ENCODE data around the gene SLC25A33.
"Not testable (repeated sequence)": the region's sequence is repeated elsewhere in the genome, so short reads cannot be mapped to it uniquely, and the experiment has no call there.

Gene SLC25A33

DNA sequence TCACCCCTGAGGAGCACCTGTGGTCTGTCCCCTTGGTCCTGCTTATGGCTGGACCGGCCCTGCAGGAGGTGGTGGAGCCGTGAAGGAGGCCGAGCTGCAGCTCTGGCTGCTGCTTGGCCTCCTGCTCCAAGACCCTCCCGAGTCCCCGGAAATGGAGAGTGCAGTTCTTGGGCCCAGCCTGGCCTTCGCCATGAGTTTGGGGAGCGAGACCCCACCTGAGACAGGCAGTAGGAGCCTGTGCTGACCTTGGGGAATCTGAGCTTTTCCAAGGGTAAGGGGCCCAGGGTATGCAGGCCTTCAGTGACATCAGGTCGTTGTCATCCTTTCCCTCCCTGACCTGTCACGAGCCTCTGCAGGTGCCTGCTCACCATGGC lies 63.5 kb downstream of the SLC25A33 start:
- no peak for DNase-seq

- no peak for DNase-seq
Measured at GRCh38 chr1:9603307-9603706, 64.0 kb downstream of the SLC25A33 start.

- DNase-seq: no peak
Measured at GRCh38 chr1:9603766-9604753, 64.8 kb downstream of the SLC25A33 start.

DNA sequence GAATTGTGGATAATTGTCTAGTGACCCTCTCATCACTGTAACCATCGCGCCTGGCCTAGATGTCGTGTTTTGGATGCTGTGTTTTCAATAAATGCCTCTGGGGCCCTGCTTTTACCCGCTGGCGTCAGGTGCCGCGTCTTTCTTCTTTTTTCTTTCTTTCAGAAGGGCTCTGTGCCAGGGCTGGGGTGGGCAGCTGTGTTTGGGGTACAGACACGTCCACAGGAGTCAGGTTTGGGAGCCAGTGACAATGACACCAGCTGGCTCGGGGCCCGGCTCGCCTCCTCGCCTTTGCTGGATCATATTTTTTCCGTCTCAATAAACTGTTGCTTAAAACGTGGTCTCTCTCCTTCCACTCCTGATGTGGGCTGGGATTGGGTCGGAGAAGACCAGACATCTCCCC lies 65.6 kb downstream of the SLC25A33 start:
- DNase-seq: no peak

DNA sequence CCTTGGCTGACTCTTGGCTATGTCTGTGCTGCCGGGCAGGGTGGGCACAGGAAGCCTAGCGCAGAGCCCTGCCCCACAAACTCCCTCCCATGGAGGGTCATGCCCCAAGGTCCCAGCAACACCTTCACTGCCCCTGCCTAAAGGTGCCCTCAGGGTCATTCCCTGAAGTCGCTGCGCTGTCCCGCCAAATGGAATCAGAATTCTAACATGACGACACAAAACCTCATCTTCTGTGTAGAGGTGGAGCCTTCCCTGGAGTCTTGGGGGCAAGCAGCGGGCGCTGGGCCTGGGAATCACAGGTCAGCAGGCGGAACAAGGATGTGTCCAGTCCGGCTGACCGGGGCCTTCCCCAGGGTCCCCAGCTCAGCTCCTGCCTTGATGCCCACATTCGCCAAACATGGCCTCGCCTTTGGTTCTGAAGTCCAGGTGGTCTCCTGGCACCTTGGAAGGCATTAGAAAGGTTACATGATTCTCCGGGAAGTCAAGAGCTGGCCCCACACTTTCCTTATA lies 66.7 kb downstream of the SLC25A33 start:
- DNase-seq: no peak

GRCh38 chr1:9606458-9606857 lies 67.2 kb downstream of the SLC25A33 start:
- no peak for DNase-seq

DNA sequence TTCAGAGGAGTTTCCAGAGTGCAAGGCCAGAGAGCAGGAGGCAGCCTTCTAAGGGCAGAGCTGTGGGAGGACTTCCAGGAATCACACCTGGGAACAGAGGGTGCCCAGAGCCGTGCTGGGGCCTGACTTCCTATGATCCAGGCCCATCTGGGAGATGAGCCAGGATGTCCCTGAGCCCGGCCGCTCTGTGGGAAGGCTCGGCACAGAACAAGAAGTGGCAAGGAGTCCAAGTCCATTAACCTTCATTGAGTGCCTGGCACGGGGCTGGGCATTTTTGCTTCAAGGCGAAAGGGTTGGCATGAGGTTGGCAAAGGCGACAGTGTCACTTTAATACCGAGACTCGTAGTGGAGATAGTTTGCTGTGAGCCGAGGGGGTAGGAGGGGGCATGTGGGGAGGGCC lies 67.7 kb downstream of the SLC25A33 start:
- DNase-seq: no peak

DNA sequence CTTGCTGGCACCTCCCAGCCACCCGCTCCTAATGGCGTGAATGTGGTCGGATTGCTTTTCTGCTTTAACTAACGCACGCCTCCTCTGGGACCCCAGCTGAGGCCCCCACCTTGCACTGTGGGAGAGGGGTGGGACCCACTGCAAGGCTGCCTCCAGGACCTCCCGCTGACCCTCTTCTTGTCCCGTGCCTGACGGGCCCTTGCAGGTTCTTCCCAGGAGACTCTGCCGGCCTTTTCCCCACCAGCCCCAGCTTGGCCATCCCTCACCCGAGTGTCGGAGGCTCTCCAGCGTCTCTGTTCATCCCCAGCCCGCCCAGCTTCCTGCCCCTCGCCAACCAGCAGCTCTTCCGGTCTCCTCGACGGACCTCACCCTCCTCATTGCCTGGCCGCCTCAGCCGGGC lies 68.1 kb downstream of the SLC25A33 start:
- no peak for DNase-seq

DNA sequence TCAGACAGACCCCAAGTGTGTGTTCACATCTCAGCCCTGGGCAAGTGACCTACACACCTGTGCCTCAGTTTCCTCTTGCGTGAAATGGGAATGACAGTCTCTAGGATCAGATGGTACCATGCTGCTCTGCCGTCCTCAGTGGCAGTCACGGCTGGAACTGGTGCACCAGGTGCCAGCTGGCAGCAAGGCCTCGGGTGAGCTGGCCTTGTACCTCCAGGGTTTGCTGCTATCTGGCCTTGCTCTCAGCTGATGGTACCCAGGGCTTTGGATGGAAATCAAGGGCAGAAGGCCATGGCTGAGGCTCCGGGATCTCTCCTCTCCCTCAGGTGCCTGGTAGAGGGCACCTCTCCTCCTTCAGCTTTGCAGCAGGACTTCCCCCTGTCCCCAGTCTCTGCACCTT lies 70.7 kb downstream of the SLC25A33 start:
- DNase-seq: no peak

DNA sequence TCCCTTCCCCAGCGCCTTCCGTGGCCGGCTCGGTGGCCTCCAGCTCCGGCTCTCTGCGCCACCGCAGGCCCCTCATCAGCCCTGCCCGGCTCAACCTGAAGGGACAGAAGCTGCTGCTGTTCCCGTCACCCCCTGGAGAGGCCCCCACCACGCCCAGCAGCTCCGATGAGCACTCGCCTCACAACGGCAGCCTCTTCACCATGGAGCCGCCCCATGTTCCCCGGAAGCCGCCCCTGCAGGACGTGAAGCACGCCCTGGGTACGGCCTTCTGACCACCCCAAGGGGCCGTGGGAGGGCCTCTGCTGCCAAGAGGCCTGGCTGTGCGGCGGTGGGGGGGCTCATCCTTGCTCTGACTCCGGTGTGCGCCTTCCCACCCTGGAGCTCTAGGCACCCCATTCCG lies 71.3 kb downstream of the SLC25A33 start:
- no peak for DNase-seq

DNA sequence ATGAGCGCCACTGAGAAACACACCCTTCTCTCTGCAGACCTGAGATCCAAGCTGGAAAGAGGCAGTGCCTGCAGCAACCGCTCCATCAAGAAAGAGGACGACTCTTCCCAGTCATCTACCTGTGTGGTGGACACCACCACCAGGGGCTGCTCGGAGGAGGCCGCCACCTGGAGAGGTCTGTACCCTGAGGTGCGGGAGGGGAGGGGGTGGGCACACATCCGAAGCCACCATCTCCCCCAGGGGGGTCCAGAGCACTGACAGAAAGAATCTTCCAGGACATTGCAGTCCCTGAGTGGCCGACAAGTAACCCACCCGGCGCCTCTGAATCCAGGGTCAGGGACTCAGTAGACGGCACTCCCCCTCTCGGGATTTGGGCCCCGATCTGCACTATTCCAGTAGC lies 72.5 kb downstream of the SLC25A33 start:
- DNase-seq: no peak

- no peak for DNase-seq
Measured at GRCh38 chr1:9612162-9612845, 73.0 kb downstream of the SLC25A33 start.

DNA sequence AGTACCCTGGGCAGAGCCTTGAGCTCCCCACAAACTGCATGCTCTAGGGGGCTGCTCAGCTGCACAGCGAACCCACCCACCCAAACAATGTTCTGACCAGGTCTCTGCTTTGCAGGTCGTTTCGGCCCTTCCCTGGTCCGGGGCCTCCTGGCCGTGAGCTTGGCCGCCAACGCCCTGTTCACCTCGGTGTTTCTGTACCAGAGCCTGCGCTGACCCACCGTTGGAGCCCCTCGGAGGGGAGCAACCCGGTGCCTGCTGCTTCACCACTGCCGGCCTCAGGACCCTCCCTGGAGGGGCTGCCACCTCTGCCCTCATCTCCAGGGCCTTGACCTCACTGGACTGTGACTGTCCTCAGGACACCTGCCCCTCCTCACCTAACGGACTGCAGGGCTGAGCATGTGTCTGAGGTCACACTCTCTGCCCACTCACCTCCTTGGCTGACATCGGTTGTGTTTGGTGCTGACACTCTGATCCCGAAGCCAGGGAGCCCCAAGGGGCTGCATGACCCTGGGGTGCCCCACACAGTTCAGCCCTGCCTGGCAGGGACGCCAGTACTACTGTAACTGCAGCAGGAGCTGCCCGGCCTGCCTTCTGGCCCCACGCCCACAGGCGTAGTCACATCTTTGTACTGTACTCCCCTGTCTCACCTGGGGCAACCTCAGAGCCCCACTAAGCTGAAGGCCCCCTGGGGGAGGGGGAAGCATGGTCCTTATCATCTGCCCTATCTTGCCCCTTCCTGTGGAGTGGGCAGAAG lies 73.8 kb downstream of the SLC25A33 start:
- DNase-seq: no peak

DNA sequence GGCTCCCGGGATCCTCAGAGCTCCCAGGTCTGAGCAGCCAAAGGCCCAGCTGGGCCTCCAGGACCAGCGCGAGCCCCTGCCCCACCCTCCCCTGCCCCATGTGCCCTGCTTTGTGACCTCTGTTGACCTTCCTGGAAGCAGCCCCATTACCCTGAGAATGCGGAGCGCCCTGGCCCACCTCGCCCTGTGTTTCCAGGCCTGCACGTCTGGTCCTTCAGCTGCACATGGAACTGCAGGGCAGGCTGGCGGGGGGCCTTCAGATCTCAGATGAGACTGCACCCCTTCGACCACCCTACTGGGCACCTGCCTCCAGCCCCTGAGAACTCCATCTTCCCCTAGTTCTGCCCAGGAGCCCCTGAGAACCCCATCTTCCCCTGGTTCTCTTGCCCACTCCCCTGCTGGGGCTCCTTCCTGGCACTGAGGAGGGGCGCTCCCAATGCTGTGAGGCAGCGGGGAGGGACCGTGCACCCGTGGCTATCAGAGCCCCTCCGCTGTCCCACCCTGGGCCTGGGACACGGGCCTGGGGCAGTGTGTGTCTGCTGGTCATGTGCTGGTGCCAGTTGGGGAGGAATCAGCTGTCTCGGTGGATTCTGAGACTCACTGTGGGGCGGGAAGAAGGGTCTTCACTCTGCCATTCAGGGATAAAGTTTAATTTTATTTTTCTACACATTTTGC lies 74.5 kb downstream of the SLC25A33 start:
- DNase-seq: no peak

- peak; percentile 68 for DNase-seq
Measured at GRCh38 chr1:9615316-9616063, 76.2 kb downstream of the SLC25A33 start.

GRCh38 chr1:9618909-9619679 lies 79.8 kb downstream of the SLC25A33 start:
- DNase-seq: peak; percentile 23

DNA sequence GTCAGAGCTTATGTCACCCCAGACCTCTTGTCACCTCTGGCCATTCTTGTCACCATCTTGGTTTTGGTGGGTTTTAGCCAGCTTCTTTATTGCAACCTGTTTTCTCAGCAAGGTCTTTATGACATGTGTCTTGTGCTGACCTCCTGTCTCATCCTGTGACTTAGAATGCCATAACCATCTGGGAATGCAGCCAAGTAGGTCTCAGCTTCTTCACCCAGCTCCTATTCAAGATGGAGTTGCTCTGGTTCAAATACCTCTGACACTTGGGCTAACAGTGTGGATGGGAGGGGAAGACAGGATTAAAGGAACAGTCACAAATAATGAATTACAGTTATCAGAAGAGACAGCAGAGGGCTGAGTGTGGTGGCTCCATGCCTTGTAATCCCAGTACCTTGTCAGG lies 81.8 kb downstream of the SLC25A33 start:
- DNase-seq: peak; percentile 35

DNA sequence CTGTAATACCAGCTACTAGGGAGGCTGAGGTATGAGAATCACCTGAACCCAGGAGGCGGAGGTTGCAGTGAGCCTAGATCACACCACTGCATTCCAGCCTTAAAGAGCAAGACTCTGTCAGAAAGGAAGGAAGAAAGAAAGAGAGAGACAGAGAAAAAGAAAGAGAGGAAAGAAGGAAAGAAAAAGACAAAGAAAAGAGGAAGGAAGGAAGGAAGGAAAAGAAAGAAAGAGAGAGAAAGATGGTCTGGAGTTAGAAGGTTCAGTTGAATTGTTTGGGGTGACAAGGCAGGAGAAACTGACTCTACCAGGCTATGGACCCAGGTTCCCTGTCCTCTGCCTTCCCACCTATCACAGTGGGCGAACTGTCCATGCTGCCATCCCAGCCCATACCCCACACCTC lies 84.8 kb downstream of the SLC25A33 start:
- no peak for DNase-seq

DNA sequence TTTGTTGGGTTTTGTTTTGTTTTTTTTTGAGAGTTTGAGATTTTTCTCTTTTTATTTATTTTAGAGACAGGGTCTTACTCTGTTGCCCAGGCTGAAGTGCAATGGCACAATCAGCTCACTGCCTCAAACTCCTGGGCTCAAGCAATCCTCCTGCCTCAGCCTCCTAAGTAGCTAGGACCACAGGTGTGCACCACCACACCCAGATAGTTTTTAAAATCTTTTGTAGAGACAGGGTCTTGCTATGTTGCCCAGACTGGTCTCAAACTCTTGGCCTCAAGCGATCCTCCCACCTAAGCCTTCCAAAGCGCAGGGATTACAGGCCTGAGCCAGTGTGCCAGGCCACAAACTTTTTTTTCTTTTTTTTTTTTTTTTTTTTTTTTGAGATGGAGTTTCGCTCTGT lies 85.8 kb downstream of the SLC25A33 start:
- not testable (repeated sequence) for DNase-seq

DNA sequence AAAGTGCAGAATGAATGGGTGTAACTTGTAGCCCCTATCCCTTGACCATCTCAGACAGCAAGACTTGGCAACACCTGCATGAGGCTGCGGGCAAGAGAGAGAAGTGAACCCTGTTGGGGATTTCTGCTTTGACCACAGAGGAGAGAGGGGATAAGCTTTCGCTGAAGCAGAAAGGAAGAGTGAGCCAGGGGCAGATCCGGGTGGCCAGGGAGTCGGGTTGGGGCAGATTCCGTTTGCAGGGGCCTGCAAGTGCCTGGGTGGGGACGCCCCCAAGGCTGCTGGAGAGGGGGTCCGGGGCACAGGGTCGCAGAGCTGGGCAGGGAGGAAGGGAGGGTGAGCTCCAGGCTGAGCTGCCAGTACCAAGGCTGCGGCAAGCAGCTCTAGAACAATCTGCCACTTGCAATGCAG lies 86.9 kb downstream of the SLC25A33 start:
- no peak for DNase-seq

Measured in NCI-H82 (cell line).